Femur (tissue), 1 donor: ENCODE data around the gene COL19A1.

ENCODE experiments used
- DNase-seq: peaks from one replicate; pipeline ENCODE4 v3.0.0-alpha.2; 2017

Gene COL19A1

DNA sequence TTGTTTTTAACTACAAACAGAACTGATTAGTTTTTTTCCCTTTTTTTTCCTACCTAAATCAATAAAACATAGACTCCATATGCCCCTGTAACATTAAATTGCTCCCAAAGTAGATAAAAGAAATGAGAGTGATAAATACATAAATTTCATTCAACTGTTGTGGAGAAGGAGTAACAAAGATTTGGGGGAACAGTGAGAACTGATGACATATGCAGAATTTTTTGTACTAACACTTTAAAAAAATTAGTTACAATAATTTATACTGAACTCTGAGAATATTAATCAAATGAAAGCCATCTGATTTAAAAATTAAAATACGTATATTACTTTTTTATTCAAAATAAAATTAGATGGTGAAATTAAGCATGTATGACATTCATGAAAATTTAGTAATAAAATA is 195.7 kb downstream of the COL19A1 start:
- DNase-seq: no peak

DNA sequence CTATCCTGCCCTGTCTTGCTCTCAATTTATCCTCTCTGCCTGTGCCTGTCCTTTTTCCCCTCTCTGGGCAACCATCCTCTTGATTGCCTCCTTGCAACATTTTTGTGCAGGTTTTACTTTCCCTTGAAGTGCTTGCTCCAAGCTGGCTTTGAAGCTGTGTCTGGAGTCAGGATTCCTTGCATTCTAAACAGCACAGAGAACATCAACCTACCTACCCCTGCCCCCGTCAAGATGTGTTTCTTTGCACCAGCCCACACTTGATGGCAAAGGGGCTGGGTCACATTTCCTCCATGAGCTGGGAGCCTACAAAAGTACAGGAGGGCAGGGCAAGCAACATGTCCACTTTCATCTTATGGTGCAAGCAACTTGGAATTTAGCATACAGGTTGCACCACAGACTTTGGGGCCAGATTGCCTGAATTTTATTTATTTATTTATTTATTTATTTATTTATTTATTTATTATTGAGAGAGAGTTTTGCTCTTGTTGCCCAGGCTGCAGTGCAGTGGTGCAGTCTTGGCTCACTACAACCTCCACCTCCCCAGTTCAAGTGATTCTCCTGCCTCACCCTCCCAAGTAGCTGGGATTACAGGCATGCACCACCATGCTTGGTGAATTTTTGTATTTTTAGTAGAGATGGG is 206.3 kb downstream of the COL19A1 start:
- DNase-seq: no peak

GRCh38 chr6:70073637-70074036 is 207.3 kb downstream of the COL19A1 start:
- no peak for DNase-seq

DNA sequence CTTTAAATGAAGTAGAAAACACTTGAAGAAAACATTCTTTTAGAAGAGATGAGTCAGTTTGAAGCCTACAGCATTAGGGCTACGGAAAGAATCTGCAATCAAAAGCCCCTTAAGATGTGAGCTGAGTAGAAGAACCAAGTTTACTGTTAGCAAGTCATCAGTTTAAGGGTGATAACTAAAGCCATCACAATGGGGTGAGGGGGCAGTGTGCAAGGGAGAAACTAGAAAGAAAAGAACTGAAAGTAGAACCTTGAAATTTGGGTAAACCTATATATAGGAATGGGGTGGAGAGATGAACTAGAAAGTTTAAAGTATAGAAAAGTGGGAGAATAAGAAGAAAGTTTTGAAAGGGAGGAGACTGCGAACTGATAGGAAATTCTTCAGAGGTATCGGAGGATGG is 212.9 kb downstream of the COL19A1 start:
- no peak for DNase-seq

DNA sequence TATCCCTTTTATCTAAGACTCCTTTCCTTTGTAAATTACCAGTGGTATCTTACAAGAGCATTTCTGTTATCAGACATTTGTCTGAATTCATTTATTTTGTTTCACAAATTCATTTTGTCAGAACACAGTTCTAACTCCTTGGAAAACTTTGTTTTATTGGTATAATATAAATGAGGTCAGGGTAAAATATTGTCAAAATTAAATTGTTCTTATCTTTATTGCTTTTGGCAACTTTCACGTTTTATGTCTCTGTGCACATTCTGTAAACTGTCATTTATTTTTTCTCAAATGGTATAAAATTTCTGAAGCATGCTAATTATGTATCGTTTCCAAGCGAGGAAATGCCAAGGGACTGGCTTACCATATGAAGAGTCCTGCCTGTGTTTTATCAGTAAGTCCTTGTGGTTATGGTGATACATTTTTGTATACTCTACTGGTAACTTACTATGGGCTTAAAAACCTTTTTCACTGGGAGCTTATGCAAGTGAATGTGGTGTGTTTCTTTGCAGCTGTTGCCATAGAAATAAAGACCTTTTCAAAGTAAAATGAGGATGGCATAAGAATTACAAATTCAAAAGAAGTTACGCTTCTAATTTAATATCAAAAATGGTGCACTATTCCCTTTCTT is 214.2 kb downstream of the COL19A1 start:
- no peak for DNase-seq

DNA sequence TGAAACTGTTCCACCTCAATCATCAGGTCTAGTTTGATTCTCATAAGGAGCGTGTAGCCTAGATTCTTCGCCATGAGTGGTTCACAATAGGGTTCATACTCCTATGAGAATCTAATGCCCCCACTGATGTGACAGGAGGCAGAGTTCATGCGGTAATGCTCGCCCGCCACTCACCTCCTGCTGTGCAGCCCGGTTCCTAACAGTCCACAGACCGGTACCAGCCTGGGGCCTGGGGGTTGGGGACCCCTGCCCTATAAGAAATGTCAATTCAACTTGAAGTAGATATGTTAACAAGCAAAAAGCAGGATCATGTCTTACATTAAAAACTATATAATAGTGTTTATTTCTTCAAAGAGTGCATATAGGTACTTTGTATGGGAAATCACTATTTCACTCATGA is 216.5 kb downstream of the COL19A1 start:
- DNase-seq: no peak

DNA sequence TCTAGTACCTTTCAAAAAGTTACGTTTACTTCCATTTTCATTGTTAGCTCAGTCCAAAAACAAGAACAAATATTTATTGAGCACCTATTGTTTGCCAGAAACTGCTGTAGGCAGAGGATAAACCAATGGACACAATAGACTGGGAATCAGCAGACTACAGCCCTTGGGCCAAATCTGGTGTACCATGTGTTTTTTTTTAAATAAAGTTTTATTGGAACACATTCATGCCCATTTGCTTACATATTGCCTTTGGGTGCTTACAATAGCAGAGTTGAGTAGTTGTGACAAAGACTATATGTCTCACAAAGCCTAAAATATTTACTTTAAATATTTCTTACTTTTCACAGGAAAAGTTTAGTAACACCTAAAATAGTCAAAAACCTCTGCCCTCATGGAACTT is 220.4 kb downstream of the COL19A1 start:
- no peak for DNase-seq

- no peak for DNase-seq
These were observed 227.8 kb downstream of the COL19A1 start for GRCh38 chr6:70094156-70094555.

DNA sequence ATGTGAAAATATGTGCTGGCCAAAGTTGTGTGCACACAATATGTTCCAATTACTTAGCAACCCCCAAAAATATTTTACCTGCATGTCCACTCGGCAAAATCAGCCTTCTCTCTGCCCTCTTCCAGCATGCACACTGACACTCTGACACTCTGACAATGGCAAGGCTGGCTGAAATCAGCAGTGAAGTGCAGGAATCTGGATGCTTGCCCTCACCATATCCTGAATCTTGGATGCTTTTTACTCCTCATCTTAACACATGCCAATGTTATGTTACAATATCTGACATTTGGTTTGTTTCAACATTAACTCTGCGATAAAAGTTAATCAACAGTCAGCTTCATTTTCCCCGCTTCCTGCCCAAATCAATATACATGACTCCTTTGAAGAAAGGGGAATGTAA is 233.4 kb downstream of the COL19A1 start:
- DNase-seq: no peak

GRCh38 chr6:70103798-70104197 is 237.4 kb downstream of the COL19A1 start:
- DNase-seq: no peak

DNA sequence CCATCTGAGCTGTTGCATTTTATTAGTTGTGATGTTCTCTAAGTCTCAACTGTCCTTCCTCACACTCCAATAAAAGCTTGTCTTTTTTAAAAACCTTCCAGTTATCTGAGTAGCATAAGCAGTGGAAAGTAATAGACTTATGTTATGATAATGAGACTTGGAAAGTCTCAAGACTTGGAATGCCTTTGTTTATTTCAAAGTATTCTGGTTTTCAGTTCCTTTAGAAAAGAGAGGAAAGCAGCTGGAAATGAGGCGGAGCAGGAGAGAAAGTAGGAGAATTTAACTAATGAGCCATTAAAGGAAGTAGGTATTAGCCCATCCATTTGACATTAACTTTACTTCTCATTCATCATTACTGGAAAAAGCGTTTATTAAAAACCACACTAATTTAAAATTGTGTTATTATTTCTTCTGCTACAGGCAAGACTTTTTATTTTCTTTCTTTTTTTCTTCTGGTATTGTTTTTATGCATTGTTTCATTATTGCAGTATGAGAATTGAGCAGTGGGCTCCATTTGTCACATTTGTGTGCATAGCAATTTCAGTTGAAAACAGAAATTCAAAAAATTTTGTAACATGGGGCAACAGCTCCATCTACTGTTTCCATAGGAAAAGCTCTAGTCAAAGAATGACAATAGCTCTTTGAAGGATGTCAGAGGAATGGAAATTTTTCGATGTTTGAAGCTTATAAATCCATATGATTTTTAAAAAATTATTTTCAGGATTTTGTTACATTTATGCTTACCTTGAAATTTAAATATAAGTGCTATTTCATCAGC is 241.7 kb downstream of the COL19A1 start:
- DNase-seq: no peak

GRCh38 chr6:70110126-70111022 is 244.0 kb downstream of the COL19A1 start:
- DNase-seq: no peak

GRCh38 chr6:70111737-70112136 is 245.4 kb downstream of the COL19A1 start:
- DNase-seq: no peak

GRCh38 chr6:70112716-70113115 is 246.4 kb downstream of the COL19A1 start:
- DNase-seq: peak; percentile 34

- no peak for DNase-seq
These were observed 246.8 kb downstream of the COL19A1 start for GRCh38 chr6:70113171-70113570.

GRCh38 chr6:70118670-70119069 is 252.3 kb downstream of the COL19A1 start:
- no peak for DNase-seq

GRCh38 chr6:70119218-70119835 is 253.0 kb downstream of the COL19A1 start:
- DNase-seq: no peak

GRCh38 chr6:70124443-70124842 is 258.1 kb downstream of the COL19A1 start:
- DNase-seq: no peak

GRCh38 chr6:70124882-70125545 is 258.7 kb downstream of the COL19A1 start:
- no peak for DNase-seq

DNA sequence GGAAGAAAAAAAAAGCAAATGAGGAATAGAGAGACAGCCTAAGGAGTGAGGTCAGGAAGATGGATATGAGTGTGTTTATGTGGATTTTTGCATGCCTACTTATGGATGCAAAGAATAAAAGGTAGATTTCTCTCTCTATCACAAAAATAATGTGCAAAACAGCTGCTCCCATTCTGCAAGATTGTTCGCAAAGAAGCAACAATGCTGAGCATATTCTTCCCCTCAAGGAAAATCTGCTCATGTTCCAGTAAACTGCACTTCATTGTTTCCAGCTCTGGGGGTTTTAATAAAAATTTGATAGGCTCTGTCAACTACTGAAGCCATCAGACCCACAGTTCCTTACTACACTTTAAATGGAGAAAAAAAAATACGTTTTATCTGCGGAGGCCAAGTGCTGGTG is 259.2 kb downstream of the COL19A1 start:
- no peak for DNase-seq

- DNase-seq: no peak
These were observed 263.0 kb downstream of the COL19A1 start for GRCh38 chr6:70129341-70129740.

DNA sequence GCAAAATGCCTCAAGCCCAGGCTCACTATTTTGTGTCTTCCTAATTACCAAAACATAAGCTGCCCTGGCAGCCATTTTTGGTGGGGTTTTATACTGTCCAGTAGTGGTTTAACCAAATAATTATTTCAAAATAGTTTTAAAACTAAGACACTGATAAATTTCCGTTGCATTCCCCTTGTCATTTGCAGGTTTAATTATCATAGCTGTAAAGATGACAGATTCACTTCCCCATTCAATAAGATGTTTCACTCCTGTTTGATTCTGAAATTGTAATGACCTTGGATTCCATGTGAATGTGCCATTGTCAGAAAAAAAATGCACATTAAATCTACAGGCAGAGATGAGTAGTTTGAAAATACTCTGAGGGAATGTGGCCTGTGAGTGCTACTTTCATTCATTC is 264.5 kb downstream of the COL19A1 start:
- DNase-seq: no peak
